ENCODE results near the gene ADGRG3. TPM values are rescaled to one million over a fixed set of nuclear protein-coding genes. Genes with fewer than 3 reads are reported as not detected.

ADGRG3 gene
- total and polyA plus RNA-seq, 2 of the 13 experiments (the other 11 are each of a cell fraction or from before 2014, with no cell fraction given) = 2.7 to 11.8 TPM

DNA sequence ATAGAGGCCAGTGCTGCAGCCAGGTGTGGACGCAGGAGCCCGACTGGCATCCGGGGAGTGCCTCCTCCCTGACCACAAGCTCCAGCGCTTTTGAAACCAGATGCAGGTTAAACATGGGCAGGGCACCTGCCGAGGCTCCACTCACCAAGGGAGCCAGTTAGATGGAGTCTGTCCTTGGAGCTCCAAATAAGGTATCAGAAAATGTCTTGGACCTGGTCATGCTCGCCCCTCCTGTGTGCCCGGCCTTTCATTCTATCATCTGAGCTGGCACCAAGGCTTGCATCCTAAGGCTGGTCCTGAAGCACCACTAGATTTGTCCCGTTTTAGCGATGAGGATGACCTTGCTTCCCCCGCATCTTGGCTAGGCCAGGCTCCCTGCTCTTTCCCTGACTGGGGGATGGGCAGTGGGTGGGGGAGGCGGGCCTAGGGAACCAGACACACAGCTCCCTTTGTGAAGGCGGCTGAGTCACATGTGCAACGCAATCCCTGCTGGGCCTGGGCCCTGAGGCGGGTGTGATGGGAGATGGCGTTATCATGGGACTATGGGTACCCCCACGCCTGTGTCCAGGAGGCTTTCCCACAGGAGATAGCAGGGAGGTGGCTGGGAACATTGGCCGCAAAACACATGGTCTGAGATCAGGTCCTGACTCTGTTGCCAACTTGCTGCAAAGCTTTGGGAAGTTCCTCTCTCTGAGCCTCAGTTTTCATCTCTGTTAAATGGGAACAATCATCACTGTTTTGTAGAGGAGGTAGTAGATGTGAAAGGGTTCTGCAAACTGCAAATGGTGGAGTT lies 44.7 kb upstream of the ADGRG3 start (continued):
- TF ChIP-seq ZNF770 (CRISPR knock-in tag; IDR thresholded peaks at IDR 0.05) = 0 out of 2 replicates have a peak, but pooled peaks have one; percentile 23
- peak; percentile 63; the same call in 1 of the 2 replicates for TF ChIP-seq HMG20B (CRISPR knock-in tag; conservative IDR thresholded peaks at IDR 0.05)
- TF ChIP-seq, protein P1, sequence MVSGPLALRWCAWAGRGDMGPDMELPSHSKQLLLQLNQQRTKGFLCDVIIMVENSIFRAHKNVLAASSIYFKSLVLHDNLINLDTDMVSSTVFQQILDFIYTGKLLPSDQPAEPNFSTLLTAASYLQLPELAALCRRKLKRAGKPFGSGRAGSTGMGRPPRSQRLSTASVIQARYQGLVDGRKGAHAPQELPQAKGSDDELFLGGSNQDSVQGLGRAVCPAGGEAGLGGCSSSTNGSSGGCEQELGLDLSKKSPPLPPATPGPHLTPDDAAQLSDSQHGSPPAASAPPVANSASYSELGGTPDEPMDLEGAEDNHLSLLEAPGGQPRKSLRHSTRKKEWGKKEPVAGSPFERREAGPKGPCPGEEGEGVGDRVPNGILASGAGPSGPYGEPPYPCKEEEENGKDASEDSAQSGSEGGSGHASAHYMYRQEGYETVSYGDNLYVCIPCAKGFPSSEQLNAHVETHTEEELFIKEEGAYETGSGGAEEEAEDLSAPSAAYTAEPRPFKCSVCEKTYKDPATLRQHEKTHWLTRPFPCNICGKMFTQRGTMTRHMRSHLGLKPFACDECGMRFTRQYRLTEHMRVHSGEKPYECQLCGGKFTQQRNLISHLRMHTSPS (CRISPR knock-in tag; IDR thresholded peaks at IDR 0.05; ENCODE audit: low read depth) = peak; percentile 20; the same call in 1 of the 2 replicates

DNA sequence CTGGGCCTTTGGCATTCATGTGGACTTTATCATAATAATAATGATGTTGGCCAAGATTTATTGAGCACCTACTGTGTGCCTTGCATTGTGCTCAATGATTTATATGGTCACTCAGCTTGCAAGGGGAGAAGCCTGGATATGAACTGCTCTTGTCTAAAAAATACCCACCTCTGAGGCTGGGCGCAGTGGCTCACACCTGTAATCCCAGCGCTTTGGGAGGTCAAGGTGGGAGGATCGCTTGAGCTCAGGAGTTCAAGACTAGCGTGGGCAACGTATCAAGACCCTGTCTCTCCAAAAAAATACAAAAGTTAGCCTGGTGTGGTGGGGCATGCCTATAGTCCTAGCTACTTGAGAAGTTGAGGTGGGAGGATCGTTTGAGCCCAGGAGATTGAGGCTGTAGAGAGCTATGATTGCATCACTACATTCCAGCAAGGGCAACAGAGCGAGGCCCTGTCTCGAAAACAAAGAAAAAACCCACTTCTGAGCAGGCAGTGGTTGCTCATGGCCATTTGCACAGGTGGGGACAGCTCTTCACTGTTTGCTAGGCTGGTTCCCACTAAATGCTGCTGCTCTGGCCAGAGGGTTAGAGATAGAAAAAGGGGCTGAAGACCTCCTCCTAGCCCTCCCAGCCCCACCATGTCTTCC lies 43.9 kb upstream of the ADGRG3 start:
- Histone ChIP-seq H3K36me3 (replicated peaks in 1 of 2; ENCODE audit: control insufficient read depth in 1 of 2, insufficient read depth in 2 of 2, low read length in 2 of 2) (no peaks in the 10 kb centered on the region), H3K4me1 (ENCODE audit: insufficient read depth, low read length) (peaks cover 70% of the 10 kb centered on the region), H3K27me3 (ENCODE audit: control insufficient read depth in 1 of 2, insufficient read depth in 2 of 2, low read length in 2 of 2) (no peaks in the 10 kb centered on the region), H3K4me2 (ENCODE audit: low read depth, low read length) (peak overlapping the region; percentile 65), H3K79me2 (ENCODE audit: insufficient read depth, low read length) (no peaks in the 10 kb centered on the region), H2AFZ (ENCODE audit: low read length) (no peak overlapping the region), H3K27ac (ENCODE audit: extremely low read length, insufficient read depth, low read length) (no peak overlapping the region), H3K9me3 (ENCODE audit: low read length) (no peaks in the 10 kb centered on the region), H3K9ac (ENCODE audit: insufficient read depth, low read depth, low read length) (peak overlapping the region; percentile 14; the same call in 1 of the 2 replicates), H4K20me1 (ENCODE audit: insufficient read depth, low read length) (no peaks in the 10 kb centered on the region), H3K4me3 (replicated peaks in 1 of 3; ENCODE audit: insufficient read depth in 1 of 3, low read depth in 2 of 3, low read length in 3 of 3) (peak overlapping the region in 1 of 3 experiments; percentile 37; a peak in 2 of 6 replicates)
- POLR2A ChIA-PET = interaction anchor here (0.8 to 8.7 kb wide), 11 partner anchors 11 to 400 kb away, joined by 3 to 127 read pairs (median 5); partner anchors contain the start of genes ADGRG3 and KATNB1
- in situ Hi-C loops (cut with HindIII; ENCODE audit: extremely low pct_ligation_motif_present, low pct_unique_long_range_greater_than_20kb) = no loop called here
- WGBS (ENCODE audit: low lambda C conversion rate) = 15% methylated on average over 8 of the region's 8 CpGs
- FAIRE-seq (peak; percentile 98), ATAC-seq (peak; percentile 20; the same call in 2 of the 3 replicates), DNase-seq (ENCODE audit: low spot score) (peak; percentile 87)
- intact Hi-C loops (cut with micrococcal nuclease; ENCODE audit: unreplicated experiment) = loop anchor here (1.0 kb wide), 1 partner anchor 33 kb away; no protein-coding TSS in a partner anchor
- CTCF ChIA-PET (ENCODE audit: low intra/inter-chr PET ratio, low total read pairs) = interaction anchor here (2.8 kb wide), 1 partner anchor 25 kb away, joined by 15 read pairs; no protein-coding TSS in a partner anchor
- BruUV-seq (replicated peaks) = no TSS peak
- TF ChIP-seq ZFY (CRISPR knock-in tag; IDR thresholded peaks at IDR 0.05) (peak; percentile 48; the same call in 1 of the 2 replicates), ARNT2 (CRISPR knock-in tag; IDR thresholded peaks at IDR 0.05; ENCODE audit: low read depth) (peak; percentile 21; the same call in 1 of the 2 replicates), IKZF5 (CRISPR knock-in tag; IDR thresholded peaks at IDR 0.05) (0 out of 2 replicates have a peak, but pooled peaks have one; percentile 17), FOXC1 (CRISPR knock-in tag; IDR thresholded peaks at IDR 0.05; ENCODE audit: borderline replicate concordance) (0 out of 2 replicates have a peak, but pooled peaks have one; percentile 73)
- TF ChIP-seq, protein P2, sequence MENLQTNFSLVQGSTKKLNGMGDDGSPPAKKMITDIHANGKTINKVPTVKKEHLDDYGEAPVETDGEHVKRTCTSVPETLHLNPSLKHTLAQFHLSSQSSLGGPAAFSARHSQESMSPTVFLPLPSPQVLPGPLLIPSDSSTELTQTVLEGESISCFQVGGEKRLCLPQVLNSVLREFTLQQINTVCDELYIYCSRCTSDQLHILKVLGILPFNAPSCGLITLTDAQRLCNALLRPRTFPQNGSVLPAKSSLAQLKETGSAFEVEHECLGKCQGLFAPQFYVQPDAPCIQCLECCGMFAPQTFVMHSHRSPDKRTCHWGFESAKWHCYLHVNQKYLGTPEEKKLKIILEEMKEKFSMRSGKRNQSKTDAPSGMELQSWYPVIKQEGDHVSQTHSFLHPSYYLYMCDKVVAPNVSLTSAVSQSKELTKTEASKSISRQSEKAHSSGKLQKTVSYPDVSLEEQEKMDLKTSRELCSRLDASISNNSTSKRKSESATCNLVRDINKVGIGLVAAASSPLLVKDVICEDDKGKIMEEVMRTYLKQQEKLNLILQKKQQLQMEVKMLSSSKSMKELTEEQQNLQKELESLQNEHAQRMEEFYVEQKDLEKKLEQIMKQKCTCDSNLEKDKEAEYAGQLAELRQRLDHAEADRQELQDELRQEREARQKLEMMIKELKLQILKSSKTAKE (CRISPR knock-in tag; IDR thresholded peaks at IDR 0.05; ENCODE audit: borderline replicate concordance) = 0 out of 2 replicates have a peak, but pooled peaks have one; percentile 20
- TF ChIP-seq, protein P3, sequence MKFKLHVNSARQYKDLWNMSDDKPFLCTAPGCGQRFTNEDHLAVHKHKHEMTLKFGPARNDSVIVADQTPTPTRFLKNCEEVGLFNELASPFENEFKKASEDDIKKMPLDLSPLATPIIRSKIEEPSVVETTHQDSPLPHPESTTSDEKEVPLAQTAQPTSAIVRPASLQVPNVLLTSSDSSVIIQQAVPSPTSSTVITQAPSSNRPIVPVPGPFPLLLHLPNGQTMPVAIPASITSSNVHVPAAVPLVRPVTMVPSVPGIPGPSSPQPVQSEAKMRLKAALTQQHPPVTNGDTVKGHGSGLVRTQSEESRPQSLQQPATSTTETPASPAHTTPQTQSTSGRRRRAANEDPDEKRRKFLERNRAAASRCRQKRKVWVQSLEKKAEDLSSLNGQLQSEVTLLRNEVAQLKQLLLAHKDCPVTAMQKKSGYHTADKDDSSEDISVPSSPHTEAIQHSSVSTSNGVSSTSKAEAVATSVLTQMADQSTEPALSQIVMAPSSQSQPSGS (CRISPR knock-in tag; IDR thresholded peaks at IDR 0.05) = peak; percentile 82

Measured in HepG2 (cell line).